K562 (cell line): ENCODE measurements around the gene PARP14. TPM values are rescaled to one million over a fixed set of nuclear protein-coding genes. Genes with fewer than 3 reads are reported as not detected.
A peak's percentile ranks its signal among the peaks of the same experiment; 100 is the strongest.

Experiments
- ATAC-seq: fragments of 200-7000 bp; cut with Tn5 transposase; 3 replicates; pipeline ENCODE4 v1.9.1; 2020; ENCODE audit warnings: moderate library complexity
- BruUV-seq: library from RNA; stranded (reverse); fragments of 400-500 nt; replicated peaks from 2 replicates; lab custom pipeline; 2021; lab: Mats Ljungman, UMichigan
- CTCF ChIA-PET: fragments of 300-600 bp; formaldehyde crosslinking; extraction: SDS; loops from one replicate; lab custom pipeline; 2021; ENCODE audit warnings: low intra/inter-chr PET ratio; lab: Yijun Ruan, JAX
- POLR2A ChIA-PET: fragments of 300-600, 350-650 bp; sonication (Branson Sonifier 250); formaldehyde crosslinking; extraction: SDS; loops from one replicate; lab custom pipeline; 2021; ENCODE audit warnings: antibody characterized with exemption, inconsistent platforms; lab: Yijun Ruan, JAX
- DNase-seq, 4 experiments: peaks; one replicate each; pipeline versions ENCODE4 v3.0.0 to v3.0.0-alpha.2; 2011 to 2018; ENCODE audit warnings: low spot score in 3 of 4, mixed read lengths in 3 of 4; ENCODE audit errors: extremely low read depth in 1 of 4
- FAIRE-seq: peaks from 2 replicates; lab custom pipeline; 2011; peaks lifted over from hg19 to GRCh38; lab: Jason Lieb, UNC
- H2AFZ ChIP-seq: 2 replicates; pipeline ENCODE4 v1.6.0; 2011; ENCODE audit warnings: low read depth, low read length, control low read depth, inconsistent platforms
- H3K27ac ChIP-seq: fragments of 200-600 bp; 3 replicates; pipeline ENCODE4 v1.8.0; 2011; ENCODE audit warnings: low read depth, mild to moderate bottlenecking, control low read depth, inconsistent platforms, low read length, moderate library complexity, mixed read lengths; ENCODE audit errors: extremely low read depth
- H3K27me3 ChIP-seq, 2 experiments: fragments of 300-600 bp in 1 of 2; 2 replicates in 1 of 2; 3 replicates in 1 of 2; pipeline versions ENCODE4 v1.6.0 to v1.8.0; 2011; ENCODE audit warnings: inconsistent platforms in 2 of 2, low read length in 2 of 2, mild to moderate bottlenecking in 1 of 2, mixed read lengths in 1 of 2, moderate library complexity in 1 of 2; ENCODE audit not compliant: control insufficient read depth in 2 of 2, insufficient read depth in 2 of 2
- H3K36me3 ChIP-seq: fragments of 300-600 bp; 3 replicates; pipeline ENCODE4 v1.8.0; 2011; ENCODE audit warnings: mild to moderate bottlenecking, low read length, inconsistent platforms; ENCODE audit not compliant: control insufficient read depth, insufficient read depth
- H3K4me1 ChIP-seq, 2 experiments: fragments of 200-600 bp in 1 of 2; replicated peaks in 1 of 2; 2 replicates in 1 of 2; 3 replicates in 1 of 2; pipeline versions ENCODE4 v1.5.1 to v1.8.0; 2011; ENCODE audit warnings: inconsistent platforms in 2 of 2, low read length in 2 of 2, mild to moderate bottlenecking in 1 of 2, mixed read lengths in 1 of 2, moderate library complexity in 1 of 2; ENCODE audit not compliant: control insufficient read depth in 2 of 2, insufficient read depth in 2 of 2
- H3K4me2 ChIP-seq: 2 replicates; pipeline ENCODE4 v1.6.1; 2011; ENCODE audit warnings: low read length, control low read depth, inconsistent platforms, mixed read lengths; ENCODE audit not compliant: insufficient read depth
- H3K4me3 ChIP-seq: fragments of 200-600 bp; sonication (generic), shearing (Covaris generic); 2 replicates; pipeline ENCODE4 v1.5.1; 2016; ENCODE audit warnings: control low read depth, inconsistent platforms
- H3K79me2 ChIP-seq: fragments of 200-600 bp; 3 replicates; pipeline ENCODE4 v1.8.0; 2011; ENCODE audit warnings: low read length, inconsistent platforms; ENCODE audit not compliant: control insufficient read depth, insufficient read depth
- H3K9ac ChIP-seq, 2 experiments: 2 replicates each; pipeline versions ENCODE4 v1.6.0 to v1.6.1; 2011; ENCODE audit warnings: low read depth in 2 of 2, low read length in 2 of 2, control low read depth in 1 of 2, inconsistent platforms in 1 of 2, mild to moderate bottlenecking in 1 of 2, mixed read lengths in 1 of 2; ENCODE audit not compliant: insufficient read depth in 1 of 2
- H3K9me1 ChIP-seq: one replicate; pipeline ENCODE4 v1.6.0; 2011; ENCODE audit warnings: inconsistent platforms, mild to moderate bottlenecking, low read length, moderate library complexity; ENCODE audit not compliant: control insufficient read depth, insufficient read depth
- H3K9me3 ChIP-seq: replicated peaks from 2 replicates; pipeline ENCODE4 v1.5.1; 2011; ENCODE audit warnings: low read depth, low read length, inconsistent platforms; ENCODE audit not compliant: control insufficient read depth, insufficient read depth
- H4K20me1 ChIP-seq: replicated peaks from 2 replicates; pipeline ENCODE4 v1.6.1; 2011; ENCODE audit warnings: low read length, inconsistent platforms, mixed read lengths; ENCODE audit not compliant: control insufficient read depth, insufficient read depth
- C11orf30 ChIP-seq: fragments of 450-650 bp; IDR thresholded peaks from 2 replicates; pipeline ENCODE4 v1.6.1; 2016; ENCODE audit warnings: low read depth, mild to moderate bottlenecking
- MAFF ChIP-seq: IDR thresholded peaks from 2 replicates; pipeline ENCODE4 v1.6.1; 2012; ENCODE audit warnings: low read length, improper control_type of control experiment
- MAFG ChIP-seq: fragments of 450-650 bp; conservative IDR thresholded peaks from 2 replicates; pipeline ENCODE4 v1.6.1; 2016; ENCODE audit warnings: missing genetic modification characterization, missing compliant biosample characterization
- MAFK ChIP-seq: IDR thresholded peaks from 2 replicates; pipeline ENCODE4 v1.6.1; 2011; ENCODE audit warnings: low read length, improper control_type of control experiment
- ZNF282 ChIP-seq: sonication (generic); formaldehyde crosslinking; IDR thresholded peaks from 2 replicates; pipeline ENCODE4 v1.8.1; 2023; ENCODE audit warnings: missing genetic modification reagents
- ZNF316 ChIP-seq: fragments of 450-650 bp; IDR thresholded peaks from 2 replicates; pipeline ENCODE4 v1.6.1; 2016
- ZNF584 ChIP-seq: fragments of 200-800 bp; sonication (Bioruptor generic); IDR thresholded peaks from 2 replicates; pipeline ENCODE4 v1.6.1; 2016; ENCODE audit warnings: low read depth, mild to moderate bottlenecking, missing genetic modification characterization, missing compliant biosample characterization
- WGBS: fragments of 100-300 bp; shearing (Covaris generic); methylation state at CpG from one replicate; pipeline ENCODE4 v1.1.6; 2016; ENCODE audit warnings: low coverage, mixed read lengths; ENCODE audit not compliant: insufficient coverage; ENCODE audit errors: missing lambda C conversion rate; 5-methylcytosine and 5-hydroxymethylcytosine counted together
- in situ Hi-C: fragments of 300-500 bp; cut with MboI; formaldehyde crosslinking; loops from 4 replicates; pipeline ENCODE4 v1.15.0; 2018; ENCODE audit warnings: inconsistent platforms, mixed read lengths
- intact Hi-C: fragments of 100-400 bp; cut with micrococcal nuclease; formaldehyde crosslinking; loops from 2 replicates; pipeline ENCODE4 v1.14.2; 2022
- polyA plus RNA-seq, 8 experiments: library from polyadenylated mRNA; depleted of rRNA in 4 of 8; stranded (reverse) in 5 of 8; unstranded in 3 of 8; fragments of >200 nt; fragmentation: Nextera tagmentation in 2 of 8; fragmentation: Illumina TruSeq in 1 of 8; extraction: Ambion mirVana in 2 of 8; extraction: Trizol in 1 of 8; gene quantifications; 2 replicates each; pipeline versions ENCODE4 v1.2.1 to v1.2.3, GENCODE V29; 2011 to 2014; ENCODE audit warnings: inconsistent platforms in 1 of 8, missing spikeins in 1 of 8
- total RNA-seq, 7 experiments: library from RNA; depleted of rRNA in 6 of 7; stranded (reverse); fragments of >200 nt in 6 of 7; fragmentation: Illumina TruSeq in 2 of 7; extraction: Trizol in 2 of 7; gene quantifications; 2 replicates each; pipeline versions ENCODE4 v1.2.1 to v1.2.3, GENCODE V29; 2011 to 2021; ENCODE audit warnings: low replicate concordance in 1 of 7

PARP14 gene
- total and polyA plus RNA-seq, 9 of the 15 experiments (the other 6 are each of a cell fraction or from before 2014, with no cell fraction given): 3.1 to 14.4 (median 9.0) TPM

DNA sequence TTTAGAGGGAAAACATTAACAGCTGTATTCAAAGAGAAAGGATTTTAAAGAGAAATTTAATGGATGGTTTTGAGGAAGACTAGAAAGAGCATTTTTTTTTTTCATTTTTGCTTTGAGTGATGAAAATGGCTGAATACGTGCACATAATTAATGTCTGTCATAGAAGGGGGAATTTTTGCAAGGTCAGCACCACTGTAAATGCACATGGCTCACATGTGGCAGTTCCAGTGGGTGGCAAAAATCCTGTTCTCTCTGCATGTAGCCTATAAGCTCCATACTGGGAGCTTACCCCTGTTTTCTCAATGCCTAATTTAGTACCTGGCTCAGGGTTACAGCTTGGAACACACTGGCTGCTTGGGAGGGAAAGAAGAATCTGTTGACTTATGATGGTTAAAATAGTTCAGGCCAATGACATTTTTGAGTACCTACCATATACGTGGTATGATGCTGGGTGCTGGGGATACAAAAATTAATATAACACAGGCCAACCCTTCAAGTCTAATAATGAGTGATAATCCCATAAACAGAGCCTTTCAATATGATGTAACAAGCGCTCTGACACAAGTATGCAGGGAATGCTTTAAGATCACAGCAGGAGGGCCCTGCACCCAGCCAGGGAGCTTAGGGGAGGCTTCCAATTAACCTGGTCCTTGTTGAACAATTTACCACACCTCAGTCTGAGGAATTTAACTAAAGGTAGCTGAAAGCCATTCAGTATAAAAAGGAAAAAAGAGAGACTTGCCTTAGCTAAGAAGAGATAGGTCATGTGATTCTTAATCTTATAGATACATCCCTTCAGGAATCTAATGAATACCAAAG lies 80.0 kb downstream of the PARP14 start:
- Histone ChIP-seq H2AFZ (no peak overlapping the region), H3K27me3 (no peaks in the 10 kb centered on the region), H3K4me1 (no peaks in the 10 kb centered on the region), H3K79me2 (no peaks in the 10 kb centered on the region), H3K9me3 (no peaks in the 10 kb centered on the region), H3K4me3 (no peak overlapping the region), H3K4me2 (no peak overlapping the region), H3K9ac (no peak overlapping the region), H3K27ac (no peak overlapping the region), H3K36me3 (no peaks in the 10 kb centered on the region), H3K9me1 (no peaks in the 10 kb centered on the region), H4K20me1 (no peaks in the 10 kb centered on the region)
- no peak for DNase-seq
- TF ChIP-seq MAFF (peak; percentile 65), MAFG (tag) (peak; percentile 47), ZNF316 (peak; percentile 86), ZNF584 (no peak), ZNF282 (CRISPR knock-in tag) (no peak), C11orf30 (peak; percentile 65), MAFK (peak; percentile 72)
- no peak for ATAC-seq
- POLR2A ChIA-PET: no interaction called here
- intact Hi-C loops (no loop called here), in situ Hi-C loops (no loop called here)
- CTCF ChIA-PET: no interaction called here
- no peak for FAIRE-seq
- WGBS: 78% methylated on average over 3 of the region's 3 CpGs
- no TSS peak for BruUV-seq
